ENCODE results near the gene LTB4R2. TPM values are rescaled to one million over a fixed set of nuclear protein-coding genes. Genes with fewer than 3 reads are reported as not detected.

LTB4R2 gene
- total and polyA plus RNA-seq, 3 experiments from 2014 or later: 2.6 to 8.7 (median 8.3) TPM

GRCh38 chr14:24284501-24285035, 25.4 kb upstream of the LTB4R2 start:
- no peaks in the 10 kb centered on the region for H3K9me3 ChIP-seq (ENCODE audit: low read length)
- peaks cover 5% of the 10 kb centered on the region for H3K4me1 ChIP-seq (ENCODE audit: insufficient read depth, low read length)
- H3K9me3 Mint-ChIP-seq: no peaks in the 10 kb centered on the region
- no peak overlapping the region for H3K4me3 ChIP-seq (ENCODE audit: low read length)
- no peak overlapping the region for H3K4me3 Mint-ChIP-seq
- no peak for DNase-seq
- ChIA-PET POLR2A (no interaction called here), CTCF (interaction anchor here (1.0 to 1.5 kb wide), 2 partner anchors 42 to 147 kb away, joined by 3 to 4 read pairs; partner anchors contain the start of gene TINF2)
- H3K4me1 Mint-ChIP-seq: peaks cover 2 to 7% (median 3%) of the 10 kb centered on the region in 3 donors
- H3K36me3 ChIP-seq (ENCODE audit: insufficient read depth, low read length): no peaks in the 10 kb centered on the region
- peaks cover 0 to 5% (median 2%) of the 10 kb centered on the region in 3 donors for H3K36me3 Mint-ChIP-seq
- no peaks in the 10 kb centered on the region for H3K27me3 ChIP-seq (ENCODE audit: insufficient read depth, low read length, poor library complexity, severe bottlenecking)
- H3K27ac ChIP-seq (ENCODE audit: low read depth, low read length): no peak overlapping the region
- H3K27me3 Mint-ChIP-seq: peaks cover 0 to 2% of the 10 kb centered on the region in 2 donors
- H3K27ac Mint-ChIP-seq: peak overlapping the region in 1 of 8 donors; percentile 20

DNA sequence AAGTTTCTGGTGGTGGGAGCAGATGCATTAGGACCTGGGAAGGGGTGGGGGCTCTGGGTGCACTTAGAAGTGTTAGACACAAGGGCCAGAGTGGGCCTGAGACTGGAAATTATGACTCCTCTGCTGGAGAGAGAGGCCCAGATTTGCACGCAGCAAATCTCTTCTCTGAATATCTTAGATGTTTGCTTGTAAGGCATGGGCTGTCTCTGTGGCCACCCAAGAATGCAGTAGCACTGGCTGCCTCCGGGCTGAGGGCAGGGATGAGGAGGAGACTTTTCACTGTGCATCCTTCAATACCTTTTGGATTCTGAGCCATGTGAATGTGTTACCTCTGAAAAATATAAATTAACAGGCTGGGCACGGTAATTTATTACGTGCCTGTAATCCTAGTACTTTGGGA, 24.6 kb upstream of the LTB4R2 start:
- Mint-ChIP-seq H3K4me3 (no peak overlapping the region), H3K4me1 (peaks cover 0 to 10% (median 0%) of the 10 kb centered on the region in 3 donors), H3K9me3 (no peaks in the 10 kb centered on the region), H3K36me3 (peaks cover 0 to 13% (median 3%) of the 10 kb centered on the region in 3 donors), H3K27me3 (peaks cover 0 to 2% of the 10 kb centered on the region in 2 donors), H3K27ac (peak overlapping the region in 2 of 8 donors; percentile 38 to 57)
- no peaks in the 10 kb centered on the region for H3K4me1 ChIP-seq (ENCODE audit: insufficient read depth, low read length)
- ChIA-PET CTCF (interaction anchor here (1.0 to 1.5 kb wide), 2 partner anchors 43 to 146 kb away, joined by 3 to 4 read pairs; partner anchors contain the start of gene TINF2), POLR2A (no interaction called here)
- no peak overlapping the region for H3K4me3 ChIP-seq (ENCODE audit: low read length)
- no peak for DNase-seq
- H3K27ac ChIP-seq (ENCODE audit: low read depth, low read length): no peak overlapping the region
- peaks cover 4% of the 10 kb centered on the region for H3K36me3 ChIP-seq (ENCODE audit: insufficient read depth, low read length)
- no peaks in the 10 kb centered on the region for H3K27me3 ChIP-seq (ENCODE audit: insufficient read depth, low read length, poor library complexity, severe bottlenecking)
- no peaks in the 10 kb centered on the region for H3K9me3 ChIP-seq (ENCODE audit: low read length)

- POLR2A ChIA-PET: no interaction called here
- peak overlapping the region in 1 of 8 donors; percentile 10 for H3K27ac Mint-ChIP-seq
- CTCF ChIA-PET: interaction anchor here (1.7 kb wide), 1 partner anchor 15 kb away, joined by 5 read pairs; the partner anchor contains the start of gene RABGGTA
- H3K4me3 ChIP-seq (ENCODE audit: low read length): no peak overlapping the region
- no peaks in the 10 kb centered on the region for H3K27me3 ChIP-seq (ENCODE audit: insufficient read depth, low read length, poor library complexity, severe bottlenecking)
- peaks cover 0 to 29% (median 14%) of the 10 kb centered on the region in 3 donors for H3K36me3 Mint-ChIP-seq
- peaks cover 0 to 2% of the 10 kb centered on the region in 2 donors for H3K27me3 Mint-ChIP-seq
- no peak for DNase-seq
- no peak overlapping the region for H3K4me3 Mint-ChIP-seq
- H3K4me1 ChIP-seq (ENCODE audit: insufficient read depth, low read length): no peaks in the 10 kb centered on the region
- H3K9me3 ChIP-seq (ENCODE audit: low read length): no peaks in the 10 kb centered on the region
- peaks cover 0 to 15% (median 1%) of the 10 kb centered on the region in 3 donors for H3K4me1 Mint-ChIP-seq
- H3K9me3 Mint-ChIP-seq: no peaks in the 10 kb centered on the region
- no peak overlapping the region for H3K27ac ChIP-seq (ENCODE audit: low read depth, low read length)
- H3K36me3 ChIP-seq (ENCODE audit: insufficient read depth, low read length): peaks cover 21% of the 10 kb centered on the region
Observed at GRCh38 chr14:24286996-24287395, 22.9 kb upstream of the LTB4R2 start.

GRCh38 chr14:24289649-24290280, 20.2 kb upstream of the LTB4R2 start:
- Histone ChIP-seq H3K27ac (ENCODE audit: low read depth, low read length) (no peak overlapping the region), H3K9me3 (ENCODE audit: low read length) (no peaks in the 10 kb centered on the region), H3K4me1 (ENCODE audit: insufficient read depth, low read length) (no peaks in the 10 kb centered on the region), H3K36me3 (ENCODE audit: insufficient read depth, low read length) (peaks cover 29% of the 10 kb centered on the region), H3K27me3 (ENCODE audit: insufficient read depth, low read length, poor library complexity, severe bottlenecking) (no peaks in the 10 kb centered on the region), H3K4me3 (ENCODE audit: low read length) (no peak overlapping the region)
- no peak for DNase-seq
- no peak overlapping the region for H3K4me3 Mint-ChIP-seq
- H3K27ac Mint-ChIP-seq: peak overlapping the region in 3 of 8 donors; percentile 15 to 73 (median 50)
- ChIA-PET CTCF (interaction anchor here (1.1 to 4.5 kb wide), 4 partner anchors 10 to 45 kb away, joined by 3 to 33 read pairs (median 4); partner anchors contain the start of genes CIDEB, DHRS1, NOP9 and TINF2), POLR2A (no interaction called here)
- peaks cover 0 to 2% of the 10 kb centered on the region in 2 donors for H3K27me3 Mint-ChIP-seq
- no peaks in the 10 kb centered on the region for H3K9me3 Mint-ChIP-seq
- H3K36me3 Mint-ChIP-seq: peaks cover 0 to 48% (median 14%) of the 10 kb centered on the region in 3 donors
- H3K4me1 Mint-ChIP-seq: peaks cover 0 to 15% (median 1%) of the 10 kb centered on the region in 3 donors

- Mint-ChIP-seq H3K4me3 (no peak overlapping the region), H3K27me3 (peaks cover 0 to 2% of the 10 kb centered on the region in 2 donors), H3K4me1 (peaks cover 0 to 15% (median 1%) of the 10 kb centered on the region in 3 donors), H3K27ac (peak overlapping the region in 2 of 8 donors; percentile 14 to 66), H3K9me3 (no peaks in the 10 kb centered on the region), H3K36me3 (peaks cover 0 to 58% (median 18%) of the 10 kb centered on the region in 3 donors)
- Histone ChIP-seq H3K27ac (ENCODE audit: low read depth, low read length) (no peak overlapping the region), H3K36me3 (ENCODE audit: insufficient read depth, low read length) (peaks cover 32% of the 10 kb centered on the region), H3K4me3 (ENCODE audit: low read length) (no peak overlapping the region), H3K9me3 (ENCODE audit: low read length) (no peaks in the 10 kb centered on the region), H3K4me1 (ENCODE audit: insufficient read depth, low read length) (no peaks in the 10 kb centered on the region), H3K27me3 (ENCODE audit: insufficient read depth, low read length, poor library complexity, severe bottlenecking) (no peaks in the 10 kb centered on the region)
- CTCF ChIA-PET: interaction anchor here (1.8 to 4.5 kb wide), 2 partner anchors 9 to 46 kb away, joined by 6 to 33 read pairs; partner anchors contain the start of genes DHRS1, NOP9 and TINF2
- POLR2A ChIA-PET: no interaction called here
- DNase-seq: no peak
Observed at GRCh38 chr14:24290746-24291145, 19.2 kb upstream of the LTB4R2 start.

GRCh38 chr14:24291446-24292117, 18.4 kb upstream of the LTB4R2 start:
- no peaks in the 10 kb centered on the region for H3K9me3 ChIP-seq (ENCODE audit: low read length)
- CTCF ChIA-PET: interaction anchor here (1.2 to 4.5 kb wide), 4 partner anchors 8 to 47 kb away, joined by 3 to 33 read pairs (median 8); partner anchors contain the start of genes CIDEB, DHRS1, LTB4R2 and NOP9
- POLR2A ChIA-PET: no interaction called here
- H3K27ac Mint-ChIP-seq: peak overlapping the region in 1 of 8 donors; percentile 36
- no peaks in the 10 kb centered on the region for H3K27me3 Mint-ChIP-seq
- no peaks in the 10 kb centered on the region for H3K9me3 Mint-ChIP-seq
- H3K27me3 ChIP-seq (ENCODE audit: insufficient read depth, low read length, poor library complexity, severe bottlenecking): no peaks in the 10 kb centered on the region
- H3K4me3 ChIP-seq (ENCODE audit: low read length): no peak overlapping the region
- H3K36me3 ChIP-seq (ENCODE audit: insufficient read depth, low read length): peaks cover 39% of the 10 kb centered on the region
- DNase-seq: no peak
- peaks cover 3 to 67% (median 16%) of the 10 kb centered on the region in 3 donors for H3K36me3 Mint-ChIP-seq
- no peak overlapping the region for H3K27ac ChIP-seq (ENCODE audit: low read depth, low read length)
- H3K4me1 ChIP-seq (ENCODE audit: insufficient read depth, low read length): peaks cover 2% of the 10 kb centered on the region
- no peak overlapping the region for H3K4me3 Mint-ChIP-seq
- H3K4me1 Mint-ChIP-seq: peaks cover 2 to 22% (median 3%) of the 10 kb centered on the region in 3 donors

DNA sequence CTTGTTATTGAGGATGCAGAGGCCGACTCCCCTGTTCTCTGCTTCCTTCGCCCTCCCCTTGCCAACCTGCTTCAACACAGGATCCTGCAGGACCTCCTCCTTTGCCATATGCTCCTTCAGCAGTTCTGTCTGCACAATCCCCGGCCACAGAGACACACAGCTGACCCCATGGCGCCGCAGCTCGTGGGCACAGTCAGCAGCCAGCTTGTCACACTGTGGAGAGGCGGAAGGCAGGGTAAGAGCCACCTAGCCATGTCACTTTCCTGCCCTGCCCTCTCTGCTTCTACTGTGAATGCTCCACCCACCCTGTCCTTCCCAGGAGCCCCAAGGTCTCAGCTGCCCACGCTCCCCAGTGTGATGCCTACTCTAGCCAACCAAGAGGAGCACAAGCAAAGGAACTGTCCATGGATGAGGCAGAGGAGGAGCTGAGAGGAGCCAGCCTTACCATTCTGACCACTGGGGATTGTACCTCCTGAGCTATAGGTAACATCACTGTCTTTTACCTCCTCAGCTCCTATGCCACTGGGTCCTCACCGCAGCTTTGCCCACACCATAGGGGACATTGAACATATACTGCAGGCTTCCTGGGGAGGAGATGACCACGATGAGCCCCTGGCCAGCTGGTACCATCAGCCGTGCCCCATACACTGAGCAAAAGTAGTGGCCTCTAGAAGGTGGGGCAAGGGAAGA, 17.7 kb upstream of the LTB4R2 start:
- DNase-seq: no peak
- Histone ChIP-seq H3K4me1 (ENCODE audit: insufficient read depth, low read length) (peaks cover 8% of the 10 kb centered on the region), H3K9me3 (ENCODE audit: low read length) (no peaks in the 10 kb centered on the region), H3K4me3 (ENCODE audit: low read length) (no peak overlapping the region), H3K27me3 (ENCODE audit: insufficient read depth, low read length, poor library complexity, severe bottlenecking) (no peaks in the 10 kb centered on the region), H3K27ac (ENCODE audit: low read depth, low read length) (no peak overlapping the region), H3K36me3 (ENCODE audit: insufficient read depth, low read length) (peaks cover 39% of the 10 kb centered on the region)
- Mint-ChIP-seq H3K27ac (peak overlapping the region in 1 of 8 donors; percentile 81), H3K27me3 (no peaks in the 10 kb centered on the region), H3K4me3 (no peak overlapping the region), H3K4me1 (peaks cover 8 to 28% (median 10%) of the 10 kb centered on the region in 3 donors), H3K36me3 (peaks cover 5 to 70% (median 18%) of the 10 kb centered on the region in 3 donors), H3K9me3 (no peaks in the 10 kb centered on the region)
- CTCF ChIA-PET: interaction anchor here (1.0 to 4.5 kb wide), 5 partner anchors 15 to 48 kb away, joined by 3 to 33 read pairs (median 5); partner anchors contain the start of genes CIDEB, LTB4R2 and TINF2
- POLR2A ChIA-PET: no interaction called here
